ENCODE measurements around the gene RELN. TPM values are rescaled to one million over a fixed set of nuclear protein-coding genes. Genes with fewer than 3 reads are reported as not detected.
A peak's percentile ranks its signal among the peaks of the same experiment; 100 is the strongest.

RELN gene
- polyA plus RNA-seq, 1 donor (not counting 4 experiments of a cell fraction or from before 2014, with no cell fraction given) = not detected

GRCh38 chr7:103637726-103638125 lies 351.7 kb downstream of the RELN start:
- no peaks in the 10 kb centered on the region for H3K9me1 ChIP-seq (ENCODE audit: control insufficient read depth, extremely low read depth, insufficient read depth, low read length)
- H3K79me2 ChIP-seq (ENCODE audit: control insufficient read depth, insufficient read depth, low read length) = no peaks in the 10 kb centered on the region
- H3K27ac ChIP-seq (ENCODE audit: control insufficient read depth, insufficient read depth, low read length) = no peak overlapping the region
- TF ChIP-seq EZH2 (IDR thresholded peaks at IDR 0.05; ENCODE audit: low read length) (no peak), CTCF (optimal IDR thresholded peaks at IDR 0.05 in 1 of 3, IDR thresholded peaks at IDR 0.05 in 1 of 3, conservative IDR thresholded peaks at IDR 0.05 in 1 of 3; ENCODE audit: extremely low read depth in 1 of 3, insufficient read depth in 2 of 3, low read length in 3 of 3) (no peak)
- H2AFZ ChIP-seq (ENCODE audit: control insufficient read depth, low read length) = no peak overlapping the region
- no peaks in the 10 kb centered on the region for H3K36me3 ChIP-seq (ENCODE audit: control insufficient read depth in 2 of 2, extremely low read depth in 1 of 2, insufficient read depth in 2 of 2, low read length in 2 of 2)
- DNase-seq (ENCODE audit: low read depth, low spot score) = no peak
- FAIRE-seq = no peak
- no peak overlapping the region for H3K9ac ChIP-seq (ENCODE audit: control insufficient read depth, extremely low read depth, insufficient read depth, low read length)
- no peak overlapping the region for H3K4me3 ChIP-seq (ENCODE audit: control insufficient read depth in 2 of 3, extremely low read depth in 1 of 3, insufficient read depth in 2 of 3, low read depth in 1 of 3, low read length in 3 of 3)
- H3K4me1 ChIP-seq (ENCODE audit: control insufficient read depth, extremely low read depth, insufficient read depth, low read length) = peaks cover 22% of the 10 kb centered on the region
- no peaks in the 10 kb centered on the region for H4K20me1 ChIP-seq (ENCODE audit: control insufficient read depth, extremely low read depth, insufficient read depth, low read length)
- dilution Hi-C loops (cut with MboI; ENCODE audit: extremely low pct_ligation_motif_present, low sequenced_read_pairs) = no loop called here
- H3K27me3 ChIP-seq (ENCODE audit: control insufficient read depth, extremely low read depth, insufficient read depth, low read length) = no peaks in the 10 kb centered on the region
- no peaks in the 10 kb centered on the region for H3K9me3 ChIP-seq (ENCODE audit: control insufficient read depth, low read depth, low read length)
- no peak overlapping the region for H3K4me2 ChIP-seq (ENCODE audit: control insufficient read depth, extremely low read depth, insufficient read depth, low read depth, low read length)

- H3K79me2 ChIP-seq (ENCODE audit: control insufficient read depth, insufficient read depth, low read length) = no peaks in the 10 kb centered on the region
- no peak overlapping the region for H3K4me3 ChIP-seq (ENCODE audit: control insufficient read depth in 2 of 3, extremely low read depth in 1 of 3, insufficient read depth in 2 of 3, low read depth in 1 of 3, low read length in 3 of 3)
- H3K4me1 ChIP-seq (ENCODE audit: control insufficient read depth, extremely low read depth, insufficient read depth, low read length) = peaks cover 27% of the 10 kb centered on the region
- H3K36me3 ChIP-seq (ENCODE audit: control insufficient read depth in 2 of 2, extremely low read depth in 1 of 2, insufficient read depth in 2 of 2, low read length in 2 of 2) = no peaks in the 10 kb centered on the region
- H3K27me3 ChIP-seq (ENCODE audit: control insufficient read depth, extremely low read depth, insufficient read depth, low read length) = no peaks in the 10 kb centered on the region
- no peak overlapping the region for H3K27ac ChIP-seq (ENCODE audit: control insufficient read depth, insufficient read depth, low read length)
- no peak for TF ChIP-seq EZH2 (IDR thresholded peaks at IDR 0.05; ENCODE audit: low read length)
- TF ChIP-seq CTCF (optimal IDR thresholded peaks at IDR 0.05 in 1 of 3, IDR thresholded peaks at IDR 0.05 in 1 of 3, conservative IDR thresholded peaks at IDR 0.05 in 1 of 3; ENCODE audit: extremely low read depth in 1 of 3, insufficient read depth in 2 of 3, low read length in 3 of 3) = no peak
- FAIRE-seq = no peak
- no peak overlapping the region for H2AFZ ChIP-seq (ENCODE audit: control insufficient read depth, low read length)
- peak; percentile 9 for DNase-seq (ENCODE audit: low read depth, low spot score)
- H3K9me3 ChIP-seq (ENCODE audit: control insufficient read depth, low read depth, low read length) = no peaks in the 10 kb centered on the region
- H3K4me2 ChIP-seq (ENCODE audit: control insufficient read depth, extremely low read depth, insufficient read depth, low read depth, low read length) = peak overlapping the region; percentile 50
- no peaks in the 10 kb centered on the region for H3K9me1 ChIP-seq (ENCODE audit: control insufficient read depth, extremely low read depth, insufficient read depth, low read length)
- no peaks in the 10 kb centered on the region for H4K20me1 ChIP-seq (ENCODE audit: control insufficient read depth, extremely low read depth, insufficient read depth, low read length)
- dilution Hi-C loops (cut with MboI; ENCODE audit: extremely low pct_ligation_motif_present, low sequenced_read_pairs) = no loop called here
- no peak overlapping the region for H3K9ac ChIP-seq (ENCODE audit: control insufficient read depth, extremely low read depth, insufficient read depth, low read length)
Measured at GRCh38 chr7:103637094-103637493, 352.4 kb downstream of the RELN start.

All from keratinocyte (primary cell).